ENCODE results near the gene ITGA2B. TPM values are rescaled to one million over a fixed set of nuclear protein-coding genes. Genes with fewer than 3 reads are reported as not detected.
"Not testable (repeated sequence)": the region's sequence is repeated elsewhere in the genome, so short reads cannot be mapped to it uniquely, and the experiment has no call there.

Gene ITGA2B
- total RNA-seq, 2 donors from 2014 or later: 2.4 to 2.7 TPM

DNA sequence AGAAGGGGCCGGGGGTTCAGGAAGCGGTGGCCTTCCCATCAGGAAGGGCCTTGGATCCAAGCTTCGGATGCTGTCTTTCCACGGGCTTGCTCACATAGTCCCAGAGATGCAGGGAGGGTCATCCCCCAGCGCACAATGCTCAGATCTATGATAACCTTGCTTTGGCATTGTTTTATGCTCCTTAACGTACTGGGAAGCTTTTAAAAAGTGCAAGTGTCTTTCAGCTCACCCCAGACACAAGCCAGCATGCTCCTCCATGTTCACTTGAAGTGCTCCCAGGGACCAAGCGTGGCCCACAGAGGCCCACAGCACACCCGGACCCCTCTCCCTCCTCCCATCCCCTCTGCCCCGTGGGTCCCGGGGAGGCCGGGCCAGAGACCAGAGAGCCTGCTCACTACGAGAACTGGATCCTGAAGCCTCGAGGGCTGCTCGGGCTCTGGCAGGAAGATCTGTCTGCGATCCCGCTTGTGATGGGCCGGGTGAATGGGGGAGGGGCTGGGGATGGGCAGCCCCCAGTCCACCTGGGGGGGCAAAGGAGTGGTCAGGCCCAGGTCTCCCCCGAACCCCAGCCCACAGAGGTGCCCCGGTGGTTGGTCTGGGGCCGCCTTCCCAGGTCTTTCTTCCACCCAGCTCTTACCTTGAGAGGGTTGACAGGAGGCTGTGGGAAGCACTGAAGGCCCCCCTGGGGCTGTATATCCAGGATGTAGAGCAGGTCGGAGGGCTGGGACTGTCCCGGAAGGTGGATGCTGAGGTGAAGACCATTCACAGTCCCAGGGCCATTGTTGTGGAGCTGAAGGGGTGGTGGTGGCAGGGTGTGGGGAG lies 14.0 kb downstream of the ITGA2B start:
- DNase-seq: no peak
- intact Hi-C loops (cut with DNase I): no loop called here
- ATAC-seq: peak; percentile 2 to 31

DNA sequence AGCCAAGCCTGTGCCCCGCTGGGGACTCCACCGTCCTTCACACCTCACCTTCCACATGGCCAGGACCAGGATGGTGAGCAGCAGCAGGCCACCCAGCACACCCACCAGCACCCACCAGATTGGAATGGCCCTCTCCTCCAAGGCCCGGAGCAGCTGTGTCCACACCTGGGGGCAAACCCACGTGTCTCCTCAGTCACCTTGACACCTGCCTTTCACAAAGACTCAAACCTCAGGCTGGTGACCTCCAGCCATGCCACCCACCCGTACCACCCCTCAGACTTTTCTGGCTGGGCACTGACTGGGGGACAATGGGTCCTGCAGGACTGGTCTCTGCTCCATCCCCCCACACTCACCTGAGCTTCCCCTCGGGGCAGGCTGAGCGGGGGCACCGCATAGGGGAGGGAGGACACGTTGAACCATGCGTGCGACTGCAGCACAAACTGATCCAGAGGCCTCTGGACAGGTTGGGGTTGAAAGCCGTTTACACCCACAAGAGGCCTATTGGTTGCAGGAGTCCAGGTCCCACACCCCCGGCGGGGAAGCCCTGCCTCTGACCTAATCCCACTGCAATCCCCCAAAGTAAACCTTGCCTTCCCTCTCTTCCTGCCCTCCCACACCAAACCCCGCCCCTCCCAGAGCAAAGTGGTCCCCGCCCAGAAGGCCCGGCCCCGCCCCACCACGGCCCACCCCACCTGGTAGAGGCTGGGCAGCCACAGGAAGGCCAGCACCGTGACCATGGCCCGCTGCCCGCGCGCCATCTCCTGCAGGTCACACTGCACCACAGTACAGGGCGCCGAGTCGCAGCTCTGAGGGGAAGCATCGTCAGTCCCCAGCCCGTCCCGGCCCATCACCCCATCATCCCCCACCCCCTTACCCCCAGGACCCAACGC lies 14.9 kb downstream of the ITGA2B start:
- DNase-seq (no peak), ATAC-seq (peak in 1 of 2 donors; percentile 49)
- intact Hi-C loops (cut with DNase I): no loop called here

DNA sequence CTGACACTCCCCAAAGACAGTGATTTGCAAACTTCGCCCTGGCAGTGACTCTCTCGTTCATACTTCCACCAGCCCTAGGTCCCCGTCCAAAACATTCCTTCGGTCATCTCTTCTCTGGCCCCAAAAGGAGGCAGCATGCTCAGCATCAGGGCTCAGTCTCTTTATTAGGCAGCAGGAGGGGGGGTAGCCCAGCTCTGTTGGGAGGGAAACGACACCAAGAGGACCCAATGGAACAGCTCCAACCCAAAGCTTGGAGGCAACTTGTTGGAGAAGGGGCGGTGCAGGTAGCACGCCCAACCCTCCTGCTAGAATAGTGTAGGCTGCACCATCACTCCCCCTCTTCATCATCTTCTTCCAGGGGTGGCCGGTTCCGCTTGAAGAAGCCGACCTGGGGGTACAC lies 17.4 kb downstream of the ITGA2B start:
- intact Hi-C loops (cut with DNase I): no loop called here
- DNase-seq (no peak), ATAC-seq (no peak)

GRCh38 chr17:44369414-44370023 lies 19.9 kb downstream of the ITGA2B start:
- intact Hi-C loops (cut with DNase I); DNase-seq; ATAC-seq: not testable (repeated sequence)

GRCh38 chr17:44368391-44369243 lies 20.8 kb downstream of the ITGA2B start:
- DNase-seq; intact Hi-C loops (cut with DNase I); ATAC-seq: not testable (repeated sequence)

DNA sequence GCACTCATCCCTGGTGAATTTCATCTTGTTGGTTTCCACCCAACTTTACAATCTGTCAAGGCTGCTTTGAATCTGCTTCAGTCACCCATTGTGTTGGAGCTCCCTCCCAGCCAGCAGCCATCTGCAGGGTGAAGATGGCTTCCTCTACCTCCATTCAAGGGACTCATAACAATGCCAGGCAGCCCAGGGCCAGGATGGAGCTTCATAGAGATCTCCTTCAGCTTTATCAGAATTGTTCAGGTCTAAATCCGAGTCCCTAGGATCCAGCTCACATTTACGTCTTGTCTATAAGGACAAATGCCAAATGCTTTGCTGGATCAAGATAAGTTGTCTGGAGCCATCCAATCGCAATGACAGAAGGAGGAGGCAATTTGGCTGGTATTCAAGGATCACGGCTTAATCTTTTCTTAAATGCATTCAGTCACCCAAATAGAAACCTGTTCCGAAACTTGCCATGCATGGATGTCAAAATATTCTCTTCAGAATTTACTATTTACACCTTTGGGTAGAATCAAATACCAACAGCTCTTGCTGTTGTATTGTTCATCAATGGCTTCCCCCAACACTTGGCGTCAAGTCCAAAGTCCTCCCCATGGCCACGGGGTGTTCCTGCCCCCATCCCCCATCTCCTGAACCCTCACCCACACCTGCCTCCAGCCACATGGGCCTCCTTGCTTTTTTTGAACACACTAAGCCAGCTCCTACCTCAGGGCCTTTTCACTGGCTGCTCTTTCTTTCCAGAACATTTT lies 22.0 kb downstream of the ITGA2B start:
- DNase-seq (no peak), ATAC-seq (no peak)
- intact Hi-C loops (cut with DNase I): no loop called here

DNA sequence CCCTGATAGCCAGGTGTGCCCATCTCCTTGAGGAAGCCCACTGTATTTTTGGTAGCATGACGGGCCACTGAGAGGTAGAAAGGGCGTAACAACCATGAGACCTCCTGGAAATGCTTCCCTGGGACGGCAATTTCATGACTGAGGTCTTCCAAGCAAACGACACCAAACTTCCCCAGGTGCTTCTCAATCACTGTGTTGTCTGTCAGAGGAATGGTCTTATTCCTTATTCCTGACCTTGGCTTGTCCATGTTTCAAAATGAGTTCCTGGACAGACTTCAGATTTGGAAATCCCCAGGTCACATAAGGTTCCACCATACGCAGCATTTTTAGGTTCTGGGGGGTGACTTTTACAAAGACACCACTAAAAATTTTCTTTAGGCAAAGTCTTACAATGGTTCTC lies 24.4 kb downstream of the ITGA2B start:
- DNase-seq; intact Hi-C loops (cut with DNase I); ATAC-seq: not testable (repeated sequence)

- DNase-seq (peak; percentile 59), ATAC-seq (peak; percentile 81 to 94)
- intact Hi-C loops (cut with DNase I): no loop called here
These were observed 25.8 kb downstream of the ITGA2B start, which contains the start of gene FAM171A2 for GRCh38 chr17:44363613-44364159. FAM171A2 (minus strand) TSS chr17:44363853; CDS start chr17:44363714, 139 bp downstream.

- DNase-seq (no peak), ATAC-seq (peak; percentile 38 to 59)
- intact Hi-C loops (cut with DNase I): no loop called here
These were observed 26.4 kb downstream of the ITGA2B start for GRCh38 chr17:44362949-44363612.

DNA sequence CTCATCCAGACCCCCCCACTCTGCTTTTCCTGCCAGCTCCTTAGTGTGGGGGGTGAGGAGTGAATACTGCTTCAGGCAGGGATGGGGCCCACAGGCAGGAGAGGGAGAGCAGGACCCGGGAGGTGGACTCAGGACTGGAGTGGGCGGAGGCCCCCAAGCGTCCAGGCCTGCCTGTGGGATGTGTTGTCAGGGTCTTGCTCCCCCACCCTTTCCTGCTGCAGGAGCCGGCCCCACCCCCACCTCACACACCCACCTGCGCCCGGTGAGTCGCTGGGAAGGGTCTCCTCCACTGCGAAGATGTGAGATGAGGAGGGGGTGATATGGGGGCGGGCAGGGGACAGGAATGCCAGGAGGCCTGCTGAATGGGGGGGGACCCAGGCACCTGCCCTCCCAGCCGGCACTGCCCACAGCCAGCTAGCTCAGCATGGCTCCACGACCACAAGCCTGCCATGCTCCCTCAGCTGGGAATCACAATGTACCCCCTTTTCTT lies 26.9 kb downstream of the ITGA2B start:
- DNase-seq (no peak), ATAC-seq (peak in 1 of 2 donors; percentile 8)
- intact Hi-C loops (cut with DNase I): no loop called here

DNA sequence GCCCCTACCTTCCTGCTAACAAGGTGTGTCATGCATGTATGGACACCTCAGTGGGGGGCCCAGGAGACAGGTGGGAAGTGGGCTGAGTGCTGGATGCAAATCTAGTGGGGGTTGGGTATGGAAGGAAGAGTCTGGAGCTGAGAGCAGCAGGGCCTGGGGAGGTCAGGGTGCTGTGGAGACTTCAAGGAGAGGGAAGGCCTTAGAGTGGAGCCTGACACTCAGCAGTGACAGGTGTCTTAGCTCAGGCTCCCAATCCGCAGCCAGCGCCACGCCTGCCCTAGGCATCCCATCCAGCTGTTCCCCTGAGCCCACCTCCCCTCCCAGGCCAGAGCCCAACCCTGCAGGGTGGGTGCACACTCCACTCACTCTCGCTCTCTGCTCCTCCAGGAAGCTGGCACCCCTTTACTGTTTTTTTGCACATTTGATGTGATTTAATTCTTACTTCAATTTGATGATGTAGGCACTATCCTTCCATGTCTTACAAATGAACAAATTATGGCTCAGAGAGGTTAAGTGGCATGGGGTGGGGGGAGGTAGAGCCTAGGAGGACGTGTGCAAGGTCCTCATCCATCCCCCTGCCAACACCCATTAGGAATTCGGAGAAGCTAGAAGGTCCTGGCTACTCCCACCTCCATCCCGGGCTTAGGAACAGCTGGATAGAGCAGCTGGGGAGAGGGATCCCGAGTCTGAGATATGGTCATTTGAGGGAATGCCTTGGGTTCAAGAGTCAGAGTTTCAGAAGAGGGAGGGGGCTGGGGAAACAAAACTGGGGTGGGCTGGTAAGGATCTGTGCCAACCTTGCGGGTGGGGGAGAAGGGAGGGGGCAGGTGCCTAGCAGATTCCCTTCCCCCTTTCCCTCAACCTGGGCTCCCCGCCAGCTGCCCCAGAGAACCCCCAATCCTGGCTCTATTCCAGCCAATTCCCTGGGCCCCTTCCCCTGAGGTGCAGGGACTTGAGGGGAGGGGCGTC lies 27.9 kb downstream of the ITGA2B start:
- intact Hi-C loops (cut with DNase I): no loop called here
- no peak for DNase-seq
- no peak for ATAC-seq

GRCh38 chr17:44360826-44361225 lies 28.6 kb downstream of the ITGA2B start:
- DNase-seq: no peak
- intact Hi-C loops (cut with DNase I): no loop called here
- ATAC-seq: no peak

DNA sequence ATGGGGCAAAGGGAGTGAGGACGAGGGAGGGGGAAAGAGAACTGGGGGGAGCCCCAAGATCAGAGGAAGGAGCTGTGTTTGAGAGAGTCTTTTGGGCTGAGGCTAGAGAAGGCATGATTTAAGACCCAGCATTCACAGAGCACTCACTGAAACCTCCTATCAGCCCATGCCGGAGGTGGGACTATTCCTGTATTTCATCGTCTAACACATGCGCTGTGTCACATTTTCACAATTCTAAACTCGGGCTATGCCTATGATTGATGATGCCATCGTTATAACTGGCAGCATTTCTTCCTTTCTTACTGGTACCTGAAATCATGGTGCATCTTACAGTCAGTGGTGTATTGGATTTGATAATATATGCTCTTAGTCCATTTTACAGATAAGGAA lies 29.3 kb downstream of the ITGA2B start:
- DNase-seq (no peak), ATAC-seq (no peak)
- intact Hi-C loops (cut with DNase I): no loop called here

DNA sequence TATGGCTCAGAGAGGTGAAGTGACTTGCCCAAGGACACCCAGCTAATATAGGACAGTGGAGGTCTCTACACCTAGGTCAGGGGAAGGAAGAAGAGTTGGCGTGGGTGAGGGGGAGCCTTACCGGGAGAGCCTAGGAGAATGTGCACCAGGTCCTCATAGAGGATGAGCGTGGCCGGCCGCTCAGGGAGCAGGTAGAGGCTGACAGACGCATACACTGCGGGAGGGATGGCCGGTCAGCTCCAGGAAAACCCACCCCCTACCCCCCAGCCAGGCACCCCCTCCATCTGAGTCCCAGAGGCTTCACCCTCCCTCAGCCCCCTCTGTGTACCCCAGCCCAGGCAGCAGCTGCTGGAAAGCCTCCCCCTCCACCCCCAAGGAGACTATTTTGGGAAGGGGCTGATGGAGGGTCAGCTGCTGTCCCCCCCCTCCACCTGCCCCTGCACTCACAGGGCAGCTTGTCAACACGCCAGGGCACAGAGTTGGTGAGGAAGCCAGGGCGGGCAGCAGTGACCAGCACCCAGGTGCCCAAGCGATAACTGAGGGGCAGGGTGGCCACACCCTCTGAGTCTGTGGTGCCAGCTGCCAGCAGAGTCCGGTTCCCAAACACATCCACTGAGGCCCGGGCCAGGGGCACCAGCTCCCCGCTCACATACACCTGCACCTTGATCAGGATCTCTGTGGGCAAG lies 29.8 kb downstream of the ITGA2B start:
- intact Hi-C loops (cut with DNase I): no loop called here
- no peak for DNase-seq
- ATAC-seq: no peak

GRCh38 chr17:44359006-44359405 lies 30.4 kb downstream of the ITGA2B start:
- ATAC-seq: no peak
- intact Hi-C loops (cut with DNase I): no loop called here
- DNase-seq: no peak
